GM18508 (cell line): ENCODE measurements around the gene SUMF1.
A peak's percentile ranks its signal among the peaks of the same experiment; 100 is the strongest.

Experiments used
- ATAC-seq: cut with Tn5 transposase; IDR thresholded peaks from one replicate; pipeline ENCODE4 v1.9.1; 2021; ENCODE audit warnings: moderate number of reproducible peaks; ENCODE audit not compliant: insufficient read depth, unreplicated experiment

SUMF1 gene

GRCh38 chr3:4419386-4419785 lies 47.7 kb downstream of the SUMF1 start:
- no peak for ATAC-seq

- no peak for ATAC-seq
Measured at GRCh38 chr3:4418156-4418555, 48.9 kb downstream of the SUMF1 start.

GRCh38 chr3:4417449-4417848 lies 49.6 kb downstream of the SUMF1 start:
- no peak for ATAC-seq

GRCh38 chr3:4416961-4417360 lies 50.1 kb downstream of the SUMF1 start:
- ATAC-seq: no peak

GRCh38 chr3:4416427-4416945 lies 50.6 kb downstream of the SUMF1 start:
- no peak for ATAC-seq

GRCh38 chr3:4413467-4413866 lies 53.6 kb downstream of the SUMF1 start:
- ATAC-seq: no peak

- no peak for ATAC-seq
Measured at GRCh38 chr3:4411833-4412232, 55.2 kb downstream of the SUMF1 start.

GRCh38 chr3:4411236-4411635 lies 55.8 kb downstream of the SUMF1 start:
- no peak for ATAC-seq

- ATAC-seq: no peak
Measured at GRCh38 chr3:4410606-4411005, 56.5 kb downstream of the SUMF1 start.

GRCh38 chr3:4409971-4410573 lies 57.0 kb downstream of the SUMF1 start:
- ATAC-seq: no peak

GRCh38 chr3:4409415-4409814 lies 57.7 kb downstream of the SUMF1 start:
- no peak for ATAC-seq

GRCh38 chr3:4408958-4409357 lies 58.1 kb downstream of the SUMF1 start:
- no peak for ATAC-seq

- no peak for ATAC-seq
Measured at GRCh38 chr3:4407941-4408340, 59.1 kb downstream of the SUMF1 start.

- ATAC-seq: peak; percentile 37
Measured at GRCh38 chr3:4406746-4407568, 60.1 kb downstream of the SUMF1 start.

GRCh38 chr3:4404881-4405280 lies 62.2 kb downstream of the SUMF1 start:
- ATAC-seq: no peak

GRCh38 chr3:4401441-4401840 lies 65.6 kb downstream of the SUMF1 start:
- ATAC-seq: no peak

- no peak for ATAC-seq
Measured at GRCh38 chr3:4399476-4399875, 67.6 kb downstream of the SUMF1 start.

GRCh38 chr3:4398941-4399245 lies 68.2 kb downstream of the SUMF1 start:
- no peak for ATAC-seq

GRCh38 chr3:4398120-4398940 lies 68.7 kb downstream of the SUMF1 start:
- no peak for ATAC-seq

GRCh38 chr3:4397466-4397865 lies 69.6 kb downstream of the SUMF1 start:
- ATAC-seq: no peak

GRCh38 chr3:4396542-4396941 lies 70.5 kb downstream of the SUMF1 start:
- no peak for ATAC-seq
